Measurements from ENCODE around the gene KCTD2. TPM values are rescaled to one million over a fixed set of nuclear protein-coding genes. Genes with fewer than 3 reads are reported as not detected.
A peak's percentile ranks its signal among the peaks of the same experiment; 100 is the strongest.

The KCTD2 gene, protein sequence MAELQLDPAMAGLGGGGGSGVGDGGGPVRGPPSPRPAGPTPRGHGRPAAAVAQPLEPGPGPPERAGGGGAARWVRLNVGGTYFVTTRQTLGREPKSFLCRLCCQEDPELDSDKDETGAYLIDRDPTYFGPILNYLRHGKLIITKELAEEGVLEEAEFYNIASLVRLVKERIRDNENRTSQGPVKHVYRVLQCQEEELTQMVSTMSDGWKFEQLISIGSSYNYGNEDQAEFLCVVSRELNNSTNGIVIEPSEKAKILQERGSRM
- total RNA-seq (17.5 and 19.1 TPM in 2 replicates), polyA plus RNA-seq (10.1 and 12.7 TPM in 2 replicates)

DNA sequence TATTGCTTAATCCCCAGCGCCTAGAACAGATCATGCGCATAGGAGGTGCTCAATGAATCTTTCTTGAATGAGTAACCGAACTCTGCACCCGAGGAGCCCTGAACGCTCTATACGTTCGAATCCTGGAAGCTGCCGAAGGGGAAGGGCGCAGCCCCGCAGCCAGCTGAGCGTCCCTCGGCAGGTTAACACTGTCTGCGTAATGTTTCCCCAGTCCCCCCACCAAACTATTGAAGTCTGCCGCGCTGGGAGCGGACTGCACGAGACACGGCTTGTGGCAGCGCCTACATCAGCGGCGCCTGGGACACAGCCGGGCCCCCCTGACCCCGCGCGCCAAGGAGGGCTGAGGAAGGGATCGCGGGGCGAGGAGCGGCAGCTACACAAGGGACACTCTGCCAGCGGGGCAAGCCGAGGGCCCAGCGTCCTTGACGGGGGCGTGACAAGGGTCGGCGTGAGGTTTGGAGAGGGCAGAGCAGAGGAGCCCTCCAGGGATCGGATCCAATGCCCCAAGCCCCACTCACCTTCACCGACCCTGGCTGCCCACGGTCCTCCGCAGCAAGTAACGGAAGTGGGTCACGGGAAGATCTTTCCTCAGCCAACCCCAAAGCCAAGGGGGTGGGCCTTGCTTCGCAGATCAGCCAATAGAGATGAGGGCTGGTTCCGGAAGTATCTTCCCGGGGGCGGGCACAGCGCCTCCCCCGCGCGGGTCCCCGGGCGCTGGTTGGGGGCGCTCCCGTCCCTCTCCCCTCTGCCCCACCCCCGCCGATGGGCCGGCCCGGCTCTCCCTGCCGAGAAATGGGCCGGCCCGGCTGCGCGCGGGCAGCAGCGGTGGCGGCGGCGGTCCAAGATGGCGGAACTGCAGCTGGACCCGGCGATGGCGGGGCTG is at the start of gene KCTD2, which contains the start of gene ATP5PD:
Gene KCTD2 (plus strand): TSS at position 819 of the 883 bp plus-strand sequence. CDS start 26 bp downstream, at position 845.
Gene ATP5PD (minus strand): TSS at position 563 of the 883 bp plus-strand sequence. CDS start 4,319 bp downstream, outside the sequence.
- no peaks in the 10 kb centered on the region for H3K27me3 ChIP-seq
- no peaks in the 10 kb centered on the region for H3K36me3 ChIP-seq (replicated peaks; ENCODE audit: insufficient read depth, low read depth)
- H3K9me2 ChIP-seq (replicated peaks; ENCODE audit: insufficient read depth), result no peaks in the 10 kb centered on the region
- H3K4me3 ChIP-seq, result peak within 1 kb of the TSS; percentile 82
- DNase-seq (ENCODE audit: low spot score), result peak; percentile 97
- peaks cover 56% of the 10 kb centered on the region for H3K79me2 ChIP-seq
- H3K9me3 ChIP-seq (ENCODE audit: low read depth), result no peaks in the 10 kb centered on the region
- peak within 1 kb of the TSS; percentile 64 for H2AFZ ChIP-seq
- TF ChIP-seq EZH2phosphoT487 (IDR thresholded peaks at IDR 0.05; ENCODE audit: low read depth, severe bottlenecking, unreplicated experiment), result no peak
- no peak for TF ChIP-seq EZH2 (IDR thresholded peaks at IDR 0.05; ENCODE audit: borderline replicate concordance)
- TF ChIP-seq, protein P1, sequence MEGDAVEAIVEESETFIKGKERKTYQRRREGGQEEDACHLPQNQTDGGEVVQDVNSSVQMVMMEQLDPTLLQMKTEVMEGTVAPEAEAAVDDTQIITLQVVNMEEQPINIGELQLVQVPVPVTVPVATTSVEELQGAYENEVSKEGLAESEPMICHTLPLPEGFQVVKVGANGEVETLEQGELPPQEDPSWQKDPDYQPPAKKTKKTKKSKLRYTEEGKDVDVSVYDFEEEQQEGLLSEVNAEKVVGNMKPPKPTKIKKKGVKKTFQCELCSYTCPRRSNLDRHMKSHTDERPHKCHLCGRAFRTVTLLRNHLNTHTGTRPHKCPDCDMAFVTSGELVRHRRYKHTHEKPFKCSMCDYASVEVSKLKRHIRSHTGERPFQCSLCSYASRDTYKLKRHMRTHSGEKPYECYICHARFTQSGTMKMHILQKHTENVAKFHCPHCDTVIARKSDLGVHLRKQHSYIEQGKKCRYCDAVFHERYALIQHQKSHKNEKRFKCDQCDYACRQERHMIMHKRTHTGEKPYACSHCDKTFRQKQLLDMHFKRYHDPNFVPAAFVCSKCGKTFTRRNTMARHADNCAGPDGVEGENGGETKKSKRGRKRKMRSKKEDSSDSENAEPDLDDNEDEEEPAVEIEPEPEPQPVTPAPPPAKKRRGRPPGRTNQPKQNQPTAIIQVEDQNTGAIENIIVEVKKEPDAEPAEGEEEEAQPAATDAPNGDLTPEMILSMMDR (IDR thresholded peaks at IDR 0.05; ENCODE audit: poor library complexity), result no peak
- H3K4me2 ChIP-seq, result peak within 1 kb of the TSS; percentile 90
- no peaks in the 10 kb centered on the region for H4K20me1 ChIP-seq (ENCODE audit: insufficient read depth, poor library complexity, severe bottlenecking)
- WGBS (ENCODE audit: low lambda C conversion rate, missing lambda C conversion rate), result under 1% methylated on average over 39 of the region's 72 CpGs
- peaks cover 10% of the 10 kb centered on the region for H3K4me1 ChIP-seq (ENCODE audit: insufficient read depth)
- H3K27ac ChIP-seq, result peak within 1 kb of the TSS; percentile 94

DNA sequence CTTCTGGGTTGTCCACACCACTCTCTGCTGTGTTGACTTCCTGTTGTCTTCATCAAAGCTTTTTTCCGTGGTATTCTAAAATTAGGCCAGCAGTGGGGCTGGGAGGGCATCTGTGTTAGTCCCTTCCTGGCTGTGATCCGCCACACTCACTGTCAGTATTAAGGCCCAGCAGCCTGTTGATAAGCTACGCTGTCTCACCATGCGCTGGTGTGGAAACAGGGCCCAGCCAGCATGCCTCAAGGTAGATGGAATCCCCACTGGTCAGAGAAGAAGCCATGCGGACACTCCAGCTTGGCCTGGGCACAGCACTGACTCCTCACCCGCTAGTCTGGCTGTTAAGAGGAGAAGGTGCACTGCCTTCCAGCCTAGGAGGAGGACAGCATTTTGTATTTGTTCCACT is 48.2 kb upstream of the KCTD2 start:
- Histone ChIP-seq H4K20me1 (ENCODE audit: insufficient read depth, poor library complexity, severe bottlenecking) (no peaks in the 10 kb centered on the region), H3K9me3 (ENCODE audit: low read depth) (no peaks in the 10 kb centered on the region), H3K27me3 (no peaks in the 10 kb centered on the region), H2AFZ (no peak overlapping the region), H3K4me1 (ENCODE audit: insufficient read depth) (no peaks in the 10 kb centered on the region), H3K9me2 (replicated peaks; ENCODE audit: insufficient read depth) (no peaks in the 10 kb centered on the region), H3K4me3 (no peak overlapping the region), H3K79me2 (peaks cover 22% of the 10 kb centered on the region), H3K36me3 (replicated peaks; ENCODE audit: insufficient read depth, low read depth) (no peaks in the 10 kb centered on the region), H3K4me2 (no peak overlapping the region), H3K27ac (peak overlapping the region; percentile 40)
- TF ChIP-seq EZH2 (IDR thresholded peaks at IDR 0.05; ENCODE audit: borderline replicate concordance) (no peak), EZH2phosphoT487 (IDR thresholded peaks at IDR 0.05; ENCODE audit: low read depth, severe bottlenecking, unreplicated experiment) (no peak)
- TF ChIP-seq, protein P1 (IDR thresholded peaks at IDR 0.05; ENCODE audit: poor library complexity), result no peak
- DNase-seq (ENCODE audit: low spot score), result no peak
- WGBS (ENCODE audit: low lambda C conversion rate, missing lambda C conversion rate), result 83% methylated on average over 6 of the region's 6 CpGs

- H4K20me1 ChIP-seq (ENCODE audit: insufficient read depth, poor library complexity, severe bottlenecking), result no peaks in the 10 kb centered on the region
- H3K9me2 ChIP-seq (replicated peaks; ENCODE audit: insufficient read depth), result no peaks in the 10 kb centered on the region
- H3K27ac ChIP-seq, result no peak overlapping the region
- H3K4me2 ChIP-seq, result no peak overlapping the region
- H3K36me3 ChIP-seq (replicated peaks; ENCODE audit: insufficient read depth, low read depth), result no peaks in the 10 kb centered on the region
- 88% methylated on average over 4 of the region's 4 CpGs for WGBS (ENCODE audit: low lambda C conversion rate, missing lambda C conversion rate)
- H3K4me1 ChIP-seq (ENCODE audit: insufficient read depth), result no peaks in the 10 kb centered on the region
- H3K9me3 ChIP-seq (ENCODE audit: low read depth), result no peaks in the 10 kb centered on the region
- no peak overlapping the region for H2AFZ ChIP-seq
- no peak for TF ChIP-seq EZH2 (IDR thresholded peaks at IDR 0.05; ENCODE audit: borderline replicate concordance)
- no peak for TF ChIP-seq EZH2phosphoT487 (IDR thresholded peaks at IDR 0.05; ENCODE audit: low read depth, severe bottlenecking, unreplicated experiment)
- TF ChIP-seq, protein P1 (IDR thresholded peaks at IDR 0.05; ENCODE audit: poor library complexity), result no peak
- DNase-seq (ENCODE audit: low spot score), result no peak
- H3K4me3 ChIP-seq, result no peak overlapping the region
- peaks cover 19% of the 10 kb centered on the region for H3K79me2 ChIP-seq
- no peaks in the 10 kb centered on the region for H3K27me3 ChIP-seq
Observed at GRCh38 chr17:74999523-74999922, 47.5 kb upstream of the KCTD2 start.

Data from hepatocyte (in vitro differentiated cells).